Peyer's patch (tissue), 4 donors: ENCODE measurements around the gene CFAP73.

Experiments
- CTCF ChIP-seq, 6 experiments: fragments of 450-650 bp in 4 of 6; fragments of 200-600 bp in 2 of 6; sonication (generic) in 1 of 6; IDR thresholded peaks; one replicate each; pipeline ENCODE4 v1.5.1; 2017 to 2019; ENCODE audit warnings: antibody characterized with exemption in 6 of 6, mild to moderate bottlenecking in 3 of 6, moderate library complexity in 1 of 6
- POLR2A ChIP-seq, 2 donors: fragments of 450-650 bp; IDR thresholded peaks; one replicate each; pipeline ENCODE4 v1.5.1; 2017; ENCODE audit warnings: antibody characterized with exemption in 2 of 2, mild to moderate bottlenecking in 2 of 2, moderate library complexity in 2 of 2

GRCh38 chr12:113185180-113186032, 35.9 kb downstream of the CFAP73 start, which contains the start of the genes DDX54 and RITA1:
- TF ChIP-seq POLR2A (IDR thresholded peaks at IDR 0.05), result peak; percentile 38 to 48
- no peak for TF ChIP-seq CTCF (IDR thresholded peaks at IDR 0.05)
